Measurements from ENCODE around the gene GZMA. TPM values are rescaled to one million over a fixed set of nuclear protein-coding genes. Genes with fewer than 3 reads are reported as not detected.

The GZMA gene
- total RNA-seq (2014; rRNA removed; shearing (Covaris generic)): not detected in 2 replicates
- not detected in 2 replicates for total RNA-seq (2022)
- percentile 11 among the genes with signal in this experiment for Bru-seq, nascent RNA
- BruChase-seq, experiment 1, labeled RNA remaining after a 6-hour chase: not detected
- not detected for BruChase-seq, experiment 2, labeled RNA remaining after a 2-hour chase
- long read RNA-seq: 0 reads

GRCh38 chr5:55102348-55102747 lies at the start of gene GZMA:
GZMA (plus strand) TSS chr5:55102646; CDS start chr5:55102683, 37 bp downstream.
- H3K27ac ChIP-seq (ENCODE audit: low read depth, low read length, poor library complexity, severe bottlenecking): no peak within 1 kb of the TSS
- H3K4me1 ChIP-seq (ENCODE audit: insufficient read depth, low read length, poor library complexity, severe bottlenecking): no peaks in the 10 kb centered on the region

GRCh38 chr5:55055183-55055582 lies 47.3 kb upstream of the GZMA start:
- H4K20me1 ChIP-seq (ENCODE audit: insufficient read depth, low read length): no peaks in the 10 kb centered on the region
- no peak overlapping the region for H3K4me2 ChIP-seq (ENCODE audit: low read length)
- H2AFZ ChIP-seq (ENCODE audit: low read length): no peak overlapping the region
- POLR2A ChIA-PET: no interaction called here
- H3K9me2 ChIP-seq (ENCODE audit: insufficient read depth, low read length): no peaks in the 10 kb centered on the region; the same call in 1 of the 2 replicates
- H3K4me3 ChIP-seq (ENCODE audit: low read depth, low read length, poor library complexity, severe bottlenecking): no peak overlapping the region
- no TSS peak for BruUV-seq (replicated peaks)
- no peak for DNase-seq (ENCODE audit: low spot score)
- CTCF ChIA-PET (ENCODE audit: unreplicated experiment): no interaction called here
- TF ChIP-seq CTCF (conservative IDR thresholded peaks at IDR 0.05; ENCODE audit: low read length) (no peak), EZH2phosphoT487 (IDR thresholded peaks at IDR 0.05; ENCODE audit: borderline replicate concordance, low read depth, low read length) (no peak)
- H3K79me2 ChIP-seq (ENCODE audit: insufficient read depth, low read depth, low read length): no peaks in the 10 kb centered on the region
- H3K9me3 ChIP-seq (ENCODE audit: low read length): no peaks in the 10 kb centered on the region
- intact Hi-C loops (cut with micrococcal nuclease; ENCODE audit: unreplicated experiment): no loop called here
- no peak overlapping the region for H3K27ac ChIP-seq (ENCODE audit: low read depth, low read length, poor library complexity, severe bottlenecking)
- no peaks in the 10 kb centered on the region for H3K4me1 ChIP-seq (ENCODE audit: insufficient read depth, low read length, poor library complexity, severe bottlenecking)
- no peaks in the 10 kb centered on the region for H3K36me3 ChIP-seq (ENCODE audit: insufficient read depth, low read length)

More at GRCh38 chr5:55102348-55102747, at the start of gene GZMA:
- ChIA-PET POLR2A (no interaction called here), CTCF (ENCODE audit: unreplicated experiment) (no interaction called here)
- H3K9me2 ChIP-seq (ENCODE audit: insufficient read depth, low read length): no peaks in the 10 kb centered on the region
- H3K36me3 ChIP-seq (ENCODE audit: insufficient read depth, low read length): no peaks in the 10 kb centered on the region
- DNase-seq (ENCODE audit: low spot score): no peak
- TF ChIP-seq EZH2phosphoT487 (IDR thresholded peaks at IDR 0.05; ENCODE audit: borderline replicate concordance, low read depth, low read length): no peak
- TF ChIP-seq CTCF (conservative IDR thresholded peaks at IDR 0.05; ENCODE audit: low read length): no peak
- no peaks in the 10 kb centered on the region for H3K79me2 ChIP-seq (ENCODE audit: insufficient read depth, low read depth, low read length)
- no peaks in the 10 kb centered on the region for H4K20me1 ChIP-seq (ENCODE audit: insufficient read depth, low read length)
- intact Hi-C loops (cut with micrococcal nuclease; ENCODE audit: unreplicated experiment): no loop called here
- no TSS peak for BruUV-seq (replicated peaks)
- no peak within 1 kb of the TSS for H3K4me3 ChIP-seq (ENCODE audit: low read depth, low read length, poor library complexity, severe bottlenecking)
- H3K9me3 ChIP-seq (ENCODE audit: low read length): no peaks in the 10 kb centered on the region
- no peak within 1 kb of the TSS for H3K4me2 ChIP-seq (ENCODE audit: low read length)
- no peak within 1 kb of the TSS for H2AFZ ChIP-seq (ENCODE audit: low read length)

- Histone ChIP-seq H3K27ac (ENCODE audit: low read depth, low read length, poor library complexity, severe bottlenecking) (no peak overlapping the region), H3K36me3 (ENCODE audit: insufficient read depth, low read length) (no peaks in the 10 kb centered on the region), H3K4me1 (ENCODE audit: insufficient read depth, low read length, poor library complexity, severe bottlenecking) (no peaks in the 10 kb centered on the region), H3K9me3 (ENCODE audit: low read length) (no peaks in the 10 kb centered on the region), H3K4me3 (ENCODE audit: low read depth, low read length, poor library complexity, severe bottlenecking) (no peak overlapping the region), H4K20me1 (ENCODE audit: insufficient read depth, low read length) (no peaks in the 10 kb centered on the region), H3K4me2 (ENCODE audit: low read length) (no peak overlapping the region), H2AFZ (ENCODE audit: low read length) (no peak overlapping the region), H3K79me2 (ENCODE audit: insufficient read depth, low read depth, low read length) (no peaks in the 10 kb centered on the region), H3K9me2 (ENCODE audit: insufficient read depth, low read length) (no peaks in the 10 kb centered on the region; the same call in 1 of the 2 replicates)
- ChIA-PET CTCF (ENCODE audit: unreplicated experiment) (interaction anchor here (0.6 kb wide), 1 partner anchor 649 kb away, joined by 3 read pairs; no protein-coding TSS in a partner anchor), POLR2A (no interaction called here)
- intact Hi-C loops (cut with micrococcal nuclease; ENCODE audit: unreplicated experiment): no loop called here
- TF ChIP-seq EZH2phosphoT487 (IDR thresholded peaks at IDR 0.05; ENCODE audit: borderline replicate concordance, low read depth, low read length): no peak
- no TSS peak for BruUV-seq (replicated peaks)
- DNase-seq (ENCODE audit: low spot score): no peak
Measured at GRCh38 chr5:55062039-55062779, 40.2 kb upstream of the GZMA start.

Measured in OCI-LY7 (cell line).